ENCODE data around the gene OR1M1.

GRCh38 chr19:9054765-9055164 lies 32.1 kb upstream of the OR1M1 start:
- TF ChIP-seq, protein P1, sequence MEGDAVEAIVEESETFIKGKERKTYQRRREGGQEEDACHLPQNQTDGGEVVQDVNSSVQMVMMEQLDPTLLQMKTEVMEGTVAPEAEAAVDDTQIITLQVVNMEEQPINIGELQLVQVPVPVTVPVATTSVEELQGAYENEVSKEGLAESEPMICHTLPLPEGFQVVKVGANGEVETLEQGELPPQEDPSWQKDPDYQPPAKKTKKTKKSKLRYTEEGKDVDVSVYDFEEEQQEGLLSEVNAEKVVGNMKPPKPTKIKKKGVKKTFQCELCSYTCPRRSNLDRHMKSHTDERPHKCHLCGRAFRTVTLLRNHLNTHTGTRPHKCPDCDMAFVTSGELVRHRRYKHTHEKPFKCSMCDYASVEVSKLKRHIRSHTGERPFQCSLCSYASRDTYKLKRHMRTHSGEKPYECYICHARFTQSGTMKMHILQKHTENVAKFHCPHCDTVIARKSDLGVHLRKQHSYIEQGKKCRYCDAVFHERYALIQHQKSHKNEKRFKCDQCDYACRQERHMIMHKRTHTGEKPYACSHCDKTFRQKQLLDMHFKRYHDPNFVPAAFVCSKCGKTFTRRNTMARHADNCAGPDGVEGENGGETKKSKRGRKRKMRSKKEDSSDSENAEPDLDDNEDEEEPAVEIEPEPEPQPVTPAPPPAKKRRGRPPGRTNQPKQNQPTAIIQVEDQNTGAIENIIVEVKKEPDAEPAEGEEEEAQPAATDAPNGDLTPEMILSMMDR (IDR thresholded peaks at IDR 0.05; ENCODE audit: low read depth, low read length, poor library complexity, severe bottlenecking): no peak
- TF ChIP-seq EZH2phosphoT487 (IDR thresholded peaks at IDR 0.05; ENCODE audit: borderline replicate concordance, low read length): no peak

Data from DOHH2 (cell line).